GM12878 (cell line): Measurements from ENCODE around the gene ARID5B. TPM values are rescaled to one million over a fixed set of nuclear protein-coding genes. Genes with fewer than 3 reads are reported as not detected.

Source experiments
- ATAC-seq: fragments of 200-7000 bp; cut with Tn5 transposase; 3 replicates; pipeline ENCODE4 v1.9.1; 2020; ENCODE audit warnings: mild to moderate bottlenecking, moderate library complexity
- BruUV-seq: library from RNA; stranded (reverse); fragments of 400-500 nt; replicated peaks from 2 replicates; lab custom pipeline; 2021; lab: Mats Ljungman, UMichigan
- CTCF ChIA-PET: fragments of 300-600 bp; sonication (Branson Sonifier 250); formaldehyde crosslinking; extraction: SDS; loops from one replicate; lab custom pipeline; 2021; ENCODE audit warnings: inconsistent platforms; lab: Yijun Ruan, JAX
- POLR2A ChIA-PET: fragments of 350-600 bp; formaldehyde crosslinking; extraction: SDS; loops from one replicate; lab custom pipeline; 2021; ENCODE audit warnings: inconsistent platforms; lab: Charles Lee
- RAD21 ChIA-PET: fragments of 300-600 bp; sonication (Branson Sonifier 250); formaldehyde crosslinking; loops from one replicate; lab custom pipeline; 2023; ENCODE audit warnings: antibody characterized with exemption; ENCODE audit not compliant: unreplicated experiment; lab: Charles Lee
- SMC1A ChIA-PET: fragments of 300-600 bp; sonication (Branson Sonifier 250); formaldehyde crosslinking; loops from one replicate; lab custom pipeline; 2023; ENCODE audit not compliant: unreplicated experiment, uncharacterized antibody; lab: Charles Lee
- DNase-seq: peaks from one replicate; pipeline ENCODE4 v3.0.0-alpha.2; 2011; ENCODE audit warnings: low read depth, low spot score
- FAIRE-seq: peaks from 3 replicates; lab custom pipeline; 2011; peaks lifted over from hg19 to GRCh38; lab: Jason Lieb, UNC
- H2AFZ ChIP-seq: 2 replicates; pipeline ENCODE4 v1.6.0; 2011; ENCODE audit warnings: low read depth, low read length, control low read depth; ENCODE audit not compliant: control insufficient read depth
- H3K27ac ChIP-seq: 2 replicates; pipeline ENCODE4 v1.5.1; 2011; ENCODE audit warnings: control low read depth; ENCODE audit not compliant: control insufficient read depth, insufficient read depth
- H3K27me3 ChIP-seq, 2 experiments: replicated peaks in 1 of 2; 2 replicates each; pipeline versions ENCODE4 v1.6.0 to v1.6.1; 2011; ENCODE audit warnings: low read length in 1 of 2; ENCODE audit not compliant: control insufficient read depth in 2 of 2, insufficient read depth in 2 of 2
- H3K36me3 ChIP-seq, 2 experiments: 2 replicates each; pipeline ENCODE4 v1.5.1; 2011; ENCODE audit warnings: low read length in 1 of 2; ENCODE audit not compliant: control insufficient read depth in 2 of 2, insufficient read depth in 2 of 2
- H3K4me1 ChIP-seq: 2 replicates; pipeline ENCODE4 v1.6.1; 2011; ENCODE audit warnings: mild to moderate bottlenecking, low read length, moderate library complexity, mixed read lengths; ENCODE audit not compliant: control insufficient read depth, insufficient read depth
- H3K4me2 ChIP-seq: 2 replicates; pipeline ENCODE4 v1.6.0; 2011; ENCODE audit warnings: control low read depth; ENCODE audit not compliant: control insufficient read depth, insufficient read depth
- H3K4me3 ChIP-seq: fragments of 200-600 bp; sonication (generic); 2 replicates; pipeline ENCODE4 v1.5.1; 2016
- H3K79me2 ChIP-seq: 2 replicates; pipeline ENCODE4 v1.6.0; 2011; ENCODE audit warnings: low read length; ENCODE audit not compliant: control insufficient read depth, insufficient read depth
- H3K9ac ChIP-seq: 2 replicates; pipeline ENCODE4 v1.8.0; 2011; ENCODE audit warnings: low read length, control low read depth, mixed read lengths; ENCODE audit not compliant: control insufficient read depth, insufficient read depth
- H3K9me3 ChIP-seq: replicated peaks from 3 replicates; pipeline ENCODE4 v1.5.1; 2011; ENCODE audit warnings: mild to moderate bottlenecking, low read length; ENCODE audit not compliant: control insufficient read depth, insufficient read depth
- H4K20me1 ChIP-seq: 2 replicates; pipeline ENCODE4 v1.6.0; 2011; ENCODE audit not compliant: control insufficient read depth, insufficient read depth
- CHD1 ChIP-seq: IDR thresholded peaks from 2 replicates; pipeline ENCODE4 v1.6.1; 2012; ENCODE audit warnings: low read depth, low read length, improper control_type of control experiment
- GABPA ChIP-seq: IDR thresholded peaks from 2 replicates; pipeline ENCODE4 v1.6.1; 2014; ENCODE audit warnings: antibody characterized with exemption, low read depth, mild to moderate bottlenecking, inconsistent platforms
- HCFC1 ChIP-seq: fragments of 150-350 bp; IDR thresholded peaks from 2 replicates; pipeline ENCODE4 v1.6.1; 2014; ENCODE audit warnings: low read length
- IKZF1 ChIP-seq: fragments of 450-650 bp; conservative IDR thresholded peaks from 2 replicates; pipeline ENCODE4 v1.6.1; 2017; ENCODE audit warnings: antibody characterized with exemption, mild to moderate bottlenecking
- IRF4 ChIP-seq: IDR thresholded peaks from 2 replicates; pipeline ENCODE4 v1.6.1; 2011; ENCODE audit warnings: low read depth, low read length
- MEF2B ChIP-seq: fragments of 450-650 bp; IDR thresholded peaks from 2 replicates; pipeline ENCODE4 v1.6.1; 2018; ENCODE audit warnings: mild to moderate bottlenecking, moderate library complexity; ENCODE audit not compliant: partially characterized antibody, poor library complexity, severe bottlenecking
- MTA3 ChIP-seq: IDR thresholded peaks from 2 replicates; pipeline ENCODE4 v1.6.1; 2012; ENCODE audit warnings: low read length, inconsistent platforms, borderline replicate concordance
- NFIC ChIP-seq: IDR thresholded peaks from 2 replicates; pipeline ENCODE4 v1.6.1; 2012; ENCODE audit warnings: low read depth, mild to moderate bottlenecking, inconsistent platforms, low read length, moderate library complexity
- TAF1 ChIP-seq: IDR thresholded peaks from 2 replicates; pipeline ENCODE4 v1.6.1; 2011; ENCODE audit warnings: mild to moderate bottlenecking, low read depth, low read length, borderline replicate concordance
- ZNF207 ChIP-seq: fragments of 450-650 bp; IDR thresholded peaks from 2 replicates; pipeline ENCODE4 v1.6.1; 2014; ENCODE audit warnings: antibody characterized with exemption, mild to moderate bottlenecking, borderline replicate concordance
- WGBS: methylation state at CpG from one replicate; pipeline ENCODE4 v1.1.6; 2016; ENCODE audit warnings: low lambda C conversion rate; ENCODE audit not compliant: insufficient replicate concordance, insufficient coverage; ENCODE audit errors: missing lambda C conversion rate; 5-methylcytosine and 5-hydroxymethylcytosine counted together
- in situ Hi-C: fragments of 300-500 bp; cut with MboI; formaldehyde crosslinking; loops from 9 replicates; pipeline ENCODE4 v1.14.3; 2018; ENCODE audit warnings: mixed read lengths
- intact Hi-C: fragments of 100-400 bp; cut with micrococcal nuclease; formaldehyde crosslinking; loops from one replicate; pipeline ENCODE4 v1.14.2; 2022; ENCODE audit not compliant: unreplicated experiment
- polyA plus RNA-seq, 11 experiments: library from polyadenylated mRNA; depleted of rRNA in 4 of 11; unstranded in 6 of 11; stranded (reverse) in 5 of 11; fragments of >200 nt; fragmentation: Nextera tagmentation in 4 of 11; fragmentation: Illumina TruSeq in 1 of 11; extraction: Ambion mirVana in 4 of 11; extraction: Trizol in 1 of 11; gene quantifications; 1 replicate in 1 of 11; 2 replicates in 10 of 11; pipeline versions ENCODE4 v1.2.1 to v1.2.3, GENCODE V29; 2011 to 2016; ENCODE audit warnings: inconsistent platforms in 2 of 11, missing spikeins in 2 of 11, low read depth in 1 of 11
- total RNA-seq, 4 experiments: library from RNA; depleted of rRNA in 3 of 4; stranded (reverse); fragments of >200 nt in 3 of 4; fragmentation: Illumina TruSeq in 1 of 4; extraction: Trizol in 1 of 4; gene quantifications; 2 replicates each; pipeline versions ENCODE4 v1.2.1 to v1.2.3, GENCODE V29; 2013 to 2021
- TF ChIP-seq, protein P1 (sequence below): fragments of 450-650 bp; formaldehyde crosslinking; IDR thresholded peaks from 2 replicates; pipeline ENCODE4 v1.5.0; 2022; ENCODE audit warnings: mild to moderate bottlenecking, missing genetic modification characterization
- TF ChIP-seq, protein P2 (sequence below): fragments of 450-650 bp; IDR thresholded peaks from 2 replicates; pipeline ENCODE4 v1.6.1; 2016; ENCODE audit warnings: mild to moderate bottlenecking, moderate library complexity, borderline replicate concordance
- TF ChIP-seq, protein P3 (sequence below): IDR thresholded peaks from 2 replicates; pipeline ENCODE4 v1.6.1; 2011; ENCODE audit warnings: borderline replicate concordance, low read depth, mild to moderate bottlenecking, moderate library complexity, mixed read lengths, low read length; ENCODE audit not compliant: insufficient read depth; ENCODE audit errors: extremely low read length

The ARID5B gene
- total and polyA plus RNA-seq, 10 of the 15 experiments (the other 5 are each of a cell fraction or from before 2014, with no cell fraction given), result 2.7 to 8.5 (median 6.1) TPM

DNA sequence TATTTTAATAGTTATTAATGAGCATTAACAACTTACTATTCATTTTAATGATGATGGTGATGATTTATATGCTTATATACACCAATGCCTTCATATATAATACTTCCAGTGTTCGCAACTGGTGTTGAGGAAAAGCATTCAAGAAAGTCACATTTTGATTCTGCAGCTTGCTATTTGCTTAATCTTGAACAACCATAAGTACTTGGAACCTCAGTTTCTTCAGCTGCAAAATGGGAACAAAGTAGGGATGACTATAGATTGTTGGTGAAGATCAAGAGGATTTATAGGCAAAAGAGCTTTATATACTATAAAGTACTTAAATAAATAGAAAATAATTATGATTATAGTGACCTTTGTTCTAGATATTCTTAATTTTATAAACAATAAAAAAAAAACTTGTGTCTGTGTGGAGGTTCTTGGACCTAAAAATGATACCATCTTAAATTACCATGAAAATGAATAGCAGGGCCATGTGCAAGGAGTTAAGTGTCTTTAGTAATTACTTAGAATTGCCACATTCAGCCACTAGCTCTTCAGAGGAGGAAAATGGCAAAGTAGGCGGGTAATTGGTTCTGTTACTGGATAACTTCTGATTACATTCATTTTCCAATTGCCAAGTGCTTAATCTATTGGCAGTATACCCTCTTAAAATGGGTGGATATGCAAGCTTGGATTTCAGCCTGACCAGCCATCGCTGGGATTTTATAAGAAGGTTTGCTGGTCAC lies 4.5 kb downstream of the ARID5B start (continued):
- TF ChIP-seq, protein P1, sequence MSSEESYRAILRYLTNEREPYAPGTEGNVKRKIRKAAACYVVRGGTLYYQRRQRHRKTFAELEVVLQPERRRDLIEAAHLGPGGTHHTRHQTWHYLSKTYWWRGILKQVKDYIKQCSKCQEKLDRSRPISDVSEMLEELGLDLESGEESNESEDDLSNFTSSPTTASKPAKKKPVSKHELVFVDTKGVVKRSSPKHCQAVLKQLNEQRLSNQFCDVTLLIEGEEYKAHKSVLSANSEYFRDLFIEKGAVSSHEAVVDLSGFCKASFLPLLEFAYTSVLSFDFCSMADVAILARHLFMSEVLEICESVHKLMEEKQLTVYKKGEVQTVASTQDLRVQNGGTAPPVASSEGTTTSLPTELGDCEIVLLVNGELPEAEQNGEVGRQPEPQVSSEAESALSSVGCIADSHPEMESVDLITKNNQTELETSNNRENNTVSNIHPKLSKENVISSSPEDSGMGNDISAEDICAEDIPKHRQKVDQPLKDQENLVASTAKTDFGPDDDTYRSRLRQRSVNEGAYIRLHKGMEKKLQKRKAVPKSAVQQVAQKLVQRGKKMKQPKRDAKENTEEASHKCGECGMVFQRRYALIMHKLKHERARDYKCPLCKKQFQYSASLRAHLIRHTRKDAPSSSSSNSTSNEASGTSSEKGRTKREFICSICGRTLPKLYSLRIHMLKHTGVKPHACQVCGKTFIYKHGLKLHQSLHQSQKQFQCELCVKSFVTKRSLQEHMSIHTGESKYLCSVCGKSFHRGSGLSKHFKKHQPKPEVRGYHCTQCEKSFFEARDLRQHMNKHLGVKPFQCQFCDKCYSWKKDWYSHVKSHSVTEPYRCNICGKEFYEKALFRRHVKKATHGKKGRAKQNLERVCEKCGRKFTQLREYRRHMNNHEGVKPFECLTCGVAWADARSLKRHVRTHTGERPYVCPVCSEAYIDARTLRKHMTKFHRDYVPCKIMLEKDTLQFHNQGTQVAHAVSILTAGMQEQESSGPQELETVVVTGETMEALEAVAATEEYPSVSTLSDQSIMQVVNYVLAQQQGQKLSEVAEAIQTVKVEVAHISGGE (CRISPR knock-in tag), result no peak
- TF ChIP-seq CHD1, result no peak

DNA sequence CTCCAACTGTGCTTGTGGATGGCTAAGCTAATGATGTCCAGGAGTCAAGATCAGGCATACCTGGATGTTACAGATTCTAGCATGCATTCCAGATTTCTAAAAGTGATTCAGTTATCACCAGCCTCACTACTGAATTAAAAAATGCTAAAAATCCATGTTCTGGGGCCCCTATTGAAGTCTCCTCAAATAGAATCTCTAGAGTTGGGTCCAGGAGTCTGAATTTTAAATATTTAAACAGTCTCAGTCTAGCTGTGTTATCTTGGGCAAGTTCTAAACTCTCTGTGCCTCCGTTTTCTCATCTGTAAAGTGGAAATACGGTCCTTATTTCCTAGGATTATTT lies 5.0 kb downstream of the ARID5B start:
- in situ Hi-C loops, result no loop called here
- 0 out of 4 replicates have a peak, but pooled peaks cover 0 to 6% of the 10 kb centered on the region in 2 experiments for H3K36me3 ChIP-seq
- 26% methylated on average over 2 of the region's 2 CpGs for WGBS
- intact Hi-C loops, result no loop called here
- H3K9ac ChIP-seq, result no peak overlapping the region
- SMC1A ChIA-PET, result interaction anchor here (0.6 to 5.4 kb wide), 12 partner anchors 9 to 337 kb away, joined by 3 to 31 read pairs (median 4); no protein-coding TSS in a partner anchor
- peak overlapping the region; percentile 31; the same call in 1 of the 2 replicates for H3K4me3 ChIP-seq
- no peak overlapping the region for H2AFZ ChIP-seq
- no peak overlapping the region for H3K27ac ChIP-seq
- no peaks in the 10 kb centered on the region for H4K20me1 ChIP-seq
- H3K27me3 ChIP-seq, result no peaks in the 10 kb centered on the region
- ATAC-seq (no peak), DNase-seq (no peak), FAIRE-seq (no peak)
- POLR2A ChIA-PET, result no interaction called here
- BruUV-seq, result no TSS peak
- H3K4me2 ChIP-seq, result peak overlapping the region; percentile 21; the same call in 1 of the 2 replicates
- CTCF ChIA-PET, result interaction anchor here (0.9 to 1.8 kb wide), 7 partner anchors 9 to 339 kb away, joined by 3 to 10 read pairs (median 4); no protein-coding TSS in a partner anchor
- peaks cover 86% of the 10 kb centered on the region for H3K79me2 ChIP-seq
- RAD21 ChIA-PET, result interaction anchor here (0.5 to 7.0 kb wide), 4 partner anchors 10 to 94 kb away, joined by 3 to 68 read pairs (median 4); no protein-coding TSS in a partner anchor
- H3K4me1 ChIP-seq, result peaks cover 9% of the 10 kb centered on the region; the same call in 1 of the 2 replicates
- no peaks in the 10 kb centered on the region; the same call in 1 of the 3 replicates for H3K9me3 ChIP-seq
- TF ChIP-seq, protein P2, sequence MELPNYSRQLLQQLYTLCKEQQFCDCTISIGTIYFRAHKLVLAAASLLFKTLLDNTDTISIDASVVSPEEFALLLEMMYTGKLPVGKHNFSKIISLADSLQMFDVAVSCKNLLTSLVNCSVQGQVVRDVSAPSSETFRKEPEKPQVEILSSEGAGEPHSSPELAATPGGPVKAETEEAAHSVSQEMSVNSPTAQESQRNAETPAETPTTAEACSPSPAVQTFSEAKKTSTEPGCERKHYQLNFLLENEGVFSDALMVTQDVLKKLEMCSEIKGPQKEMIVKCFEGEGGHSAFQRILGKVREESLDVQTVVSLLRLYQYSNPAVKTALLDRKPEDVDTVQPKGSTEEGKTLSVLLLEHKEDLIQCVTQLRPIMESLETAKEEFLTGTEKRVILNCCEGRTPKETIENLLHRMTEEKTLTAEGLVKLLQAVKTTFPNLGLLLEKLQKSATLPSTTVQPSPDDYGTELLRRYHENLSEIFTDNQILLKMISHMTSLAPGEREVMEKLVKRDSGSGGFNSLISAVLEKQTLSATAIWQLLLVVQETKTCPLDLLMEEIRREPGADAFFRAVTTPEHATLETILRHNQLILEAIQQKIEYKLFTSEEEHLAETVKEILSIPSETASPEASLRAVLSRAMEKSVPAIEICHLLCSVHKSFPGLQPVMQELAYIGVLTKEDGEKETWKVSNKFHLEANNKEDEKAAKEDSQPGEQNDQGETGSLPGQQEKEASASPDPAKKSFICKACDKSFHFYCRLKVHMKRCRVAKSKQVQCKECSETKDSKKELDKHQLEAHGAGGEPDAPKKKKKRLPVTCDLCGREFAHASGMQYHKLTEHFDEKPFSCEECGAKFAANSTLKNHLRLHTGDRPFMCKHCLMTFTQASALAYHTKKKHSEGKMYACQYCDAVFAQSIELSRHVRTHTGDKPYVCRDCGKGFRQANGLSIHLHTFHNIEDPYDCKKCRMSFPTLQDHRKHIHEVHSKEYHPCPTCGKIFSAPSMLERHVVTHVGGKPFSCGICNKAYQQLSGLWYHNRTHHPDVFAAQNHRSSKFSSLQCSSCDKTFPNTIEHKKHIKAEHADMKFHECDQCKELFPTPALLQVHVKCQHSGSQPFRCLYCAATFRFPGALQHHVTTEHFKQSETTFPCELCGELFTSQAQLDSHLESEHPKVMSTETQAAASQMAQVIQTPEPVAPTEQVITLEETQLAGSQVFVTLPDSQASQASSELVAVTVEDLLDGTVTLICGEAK, result no peak
- TF ChIP-seq HCFC1 (no peak), ZNF207 (no peak), MTA3 (no peak), IKZF1 (no peak), GABPA (no peak), MEF2B (no peak), TAF1 (no peak), NFIC (no peak), IRF4 (no peak)
- TF ChIP-seq, protein P3, sequence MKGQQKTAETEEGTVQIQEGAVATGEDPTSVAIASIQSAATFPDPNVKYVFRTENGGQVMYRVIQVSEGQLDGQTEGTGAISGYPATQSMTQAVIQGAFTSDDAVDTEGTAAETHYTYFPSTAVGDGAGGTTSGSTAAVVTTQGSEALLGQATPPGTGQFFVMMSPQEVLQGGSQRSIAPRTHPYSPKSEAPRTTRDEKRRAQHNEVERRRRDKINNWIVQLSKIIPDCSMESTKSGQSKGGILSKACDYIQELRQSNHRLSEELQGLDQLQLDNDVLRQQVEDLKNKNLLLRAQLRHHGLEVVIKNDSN, result no peak
